IMR-90 (cell line): ENCODE results near the gene SLC35C1. TPM values are rescaled to one million over a fixed set of nuclear protein-coding genes. Genes with fewer than 3 reads are reported as not detected.

ENCODE experiments used
- ATAC-seq: fragments of 200-7000 bp; cut with Tn5 transposase; 2 replicates; pipeline ENCODE4 v1.9.1; 2020; ENCODE audit warnings: low read depth, mild to moderate bottlenecking, moderate library complexity
- BruUV-seq: library from RNA; stranded (reverse); fragments of 400-500 nt; replicated peaks from 2 replicates; lab custom pipeline; 2021; lab: Mats Ljungman, UMichigan
- CTCF ChIA-PET: fragments of 300-600 bp; formaldehyde crosslinking; extraction: SDS; loops from one replicate; lab custom pipeline; 2021; ENCODE audit warnings: antibody characterized with exemption; lab: Yijun Ruan, JAX
- POLR2A ChIA-PET: fragments of 300-600 bp; sonication (Branson Sonifier 250); formaldehyde crosslinking; loops from one replicate; lab custom pipeline; 2022; ENCODE audit warnings: antibody characterized with exemption; ENCODE audit not compliant: unreplicated experiment; lab: Charles Lee
- DNase-seq: peaks from one replicate; pipeline ENCODE4 v3.0.0; 2013
- H2AFZ ChIP-seq: replicated peaks from 2 replicates; pipeline ENCODE3; 2013; ENCODE audit warnings: low read length, mild to moderate bottlenecking; ENCODE audit not compliant: poor library complexity
- H2AK5ac ChIP-seq: 2 replicates; pipeline ENCODE4 v1.6.1; 2013; ENCODE audit warnings: low read depth, low read length, inconsistent platforms
- H2AK9ac ChIP-seq: replicated peaks from 2 replicates; pipeline ENCODE3; 2013; ENCODE audit warnings: mild to moderate bottlenecking, low read depth, low read length, moderate library complexity; ENCODE audit not compliant: poor library complexity
- H2BK120ac ChIP-seq: 2 replicates; pipeline ENCODE4 v1.6.1; 2013; ENCODE audit warnings: low read depth, low read length, inconsistent platforms
- H2BK15ac ChIP-seq: 3 replicates; pipeline ENCODE4 v1.6.1; 2013; ENCODE audit warnings: low read depth, low read length, inconsistent platforms
- H2BK20ac ChIP-seq: 2 replicates; pipeline ENCODE4 v1.6.1; 2013; ENCODE audit warnings: low read depth, mild to moderate bottlenecking, inconsistent platforms, low read length, moderate library complexity
- H2BK5ac ChIP-seq: 2 replicates; pipeline ENCODE4 v1.6.1; 2013; ENCODE audit warnings: mild to moderate bottlenecking, low read depth, low read length, inconsistent platforms; ENCODE audit not compliant: poor library complexity, severe bottlenecking
- H3K14ac ChIP-seq: replicated peaks from 2 replicates; pipeline ENCODE4 v1.6.1; 2013; ENCODE audit warnings: low read depth, low read length, inconsistent platforms
- H3K18ac ChIP-seq: 2 replicates; pipeline ENCODE4 v1.6.1; 2013; ENCODE audit warnings: low read depth, low read length, control low read depth
- H3K23ac ChIP-seq: 2 replicates; pipeline ENCODE4 v1.6.1; 2013; ENCODE audit warnings: low read depth, low read length, inconsistent platforms
- H3K27ac ChIP-seq: 2 replicates; pipeline ENCODE4 v1.5.1; 2013; ENCODE audit warnings: mild to moderate bottlenecking, control low read depth, low read length; ENCODE audit not compliant: insufficient read depth
- H3K27me3 ChIP-seq: 2 replicates; pipeline ENCODE4 v1.6.1; 2013; ENCODE audit warnings: low read length; ENCODE audit not compliant: control insufficient read depth, insufficient read depth
- H3K36me3 ChIP-seq: 2 replicates; pipeline ENCODE4 v1.6.1; 2013; ENCODE audit warnings: low read length, mixed read lengths; ENCODE audit not compliant: control insufficient read depth, insufficient read depth
- H3K4ac ChIP-seq: 2 replicates; pipeline ENCODE4 v1.6.1; 2013; ENCODE audit warnings: low read depth, low read length, inconsistent platforms
- H3K4me1 ChIP-seq: 2 replicates; pipeline ENCODE4 v1.6.1; 2013; ENCODE audit warnings: low read length, mixed read lengths; ENCODE audit not compliant: control insufficient read depth, insufficient read depth
- H3K4me2 ChIP-seq: 2 replicates; pipeline ENCODE4 v1.6.1; 2013; ENCODE audit warnings: low read depth, mild to moderate bottlenecking, control low read depth, low read length, moderate library complexity
- H3K4me3 ChIP-seq: 2 replicates; pipeline ENCODE4 v1.5.1; 2013; ENCODE audit warnings: low read depth, mild to moderate bottlenecking, control low read depth, low read length, moderate library complexity; ENCODE audit not compliant: insufficient read depth
- H3K56ac ChIP-seq: 2 replicates; pipeline ENCODE4 v1.6.1; 2013; ENCODE audit warnings: low read length, inconsistent platforms; ENCODE audit not compliant: insufficient read depth; ENCODE audit errors: extremely low read depth
- H3K79me1 ChIP-seq, 2 experiments: 2 replicates each; pipeline ENCODE4 v1.6.1; 2013; ENCODE audit warnings: low read length in 2 of 2, inconsistent platforms in 1 of 2, low read depth in 1 of 2
- H3K9ac ChIP-seq: 2 replicates; pipeline ENCODE4 v1.6.1; 2013; ENCODE audit warnings: low read depth, low read length, control low read depth
- H3K9me1 ChIP-seq: 2 replicates; pipeline ENCODE4 v1.6.1; 2013; ENCODE audit warnings: low read length, inconsistent platforms; ENCODE audit not compliant: insufficient read depth
- H3K9me3 ChIP-seq: 2 replicates; pipeline ENCODE4 v1.6.1; 2013; ENCODE audit warnings: low read length; ENCODE audit not compliant: control insufficient read depth, insufficient read depth
- H4K20me1 ChIP-seq: 2 replicates; pipeline ENCODE4 v1.6.1; 2013; ENCODE audit warnings: low read length, inconsistent platforms; ENCODE audit not compliant: insufficient read depth
- H4K5ac ChIP-seq: 2 replicates; pipeline ENCODE4 v1.6.1; 2013; ENCODE audit warnings: mild to moderate bottlenecking, low read depth, low read length, control low read depth
- H4K8ac ChIP-seq, 2 experiments: 2 replicates each; pipeline ENCODE4 v1.6.1; 2013; ENCODE audit warnings: low read depth in 2 of 2, low read length in 2 of 2, control low read depth in 1 of 2, inconsistent platforms in 1 of 2
- H4K91ac ChIP-seq: 2 replicates; pipeline ENCODE4 v1.6.1; 2013; ENCODE audit warnings: low read depth, low read length, inconsistent platforms; ENCODE audit not compliant: insufficient read depth
- CTCF ChIP-seq: conservative IDR thresholded peaks from 2 replicates; pipeline ENCODE4 v1.5.1; 2012; ENCODE audit warnings: mild to moderate bottlenecking, low read depth, low read length, improper control_type of control experiment
- MAZ ChIP-seq: IDR thresholded peaks from 2 replicates; pipeline ENCODE4 v1.6.1; 2012; ENCODE audit warnings: low read depth, mild to moderate bottlenecking, low read length, improper control_type of control experiment, moderate library complexity, borderline replicate concordance
- MXI1 ChIP-seq: IDR thresholded peaks from 2 replicates; pipeline ENCODE4 v1.6.1; 2012; ENCODE audit warnings: low read depth, mild to moderate bottlenecking, low read length, moderate library complexity, borderline replicate concordance
- POLR2A ChIP-seq: IDR thresholded peaks from 2 replicates; pipeline ENCODE4 v1.6.1; 2012; ENCODE audit warnings: mild to moderate bottlenecking, low read depth, low read length
- SMC3 ChIP-seq: fragments of 150-350 bp; IDR thresholded peaks from 2 replicates; pipeline ENCODE4 v1.6.1; 2016; ENCODE audit warnings: low read depth, mild to moderate bottlenecking, antibody characterized with exemption, low read length, moderate library complexity
- WGBS, 2 experiments: methylation state at CpG; one replicate each; pipeline versions ENCODE4 v1.1.5 to v1.1.7; 2013; ENCODE audit warnings: missing lambda C conversion rate in 2 of 2; ENCODE audit not compliant: insufficient read length in 1 of 2; ENCODE audit errors: extremely low coverage in 2 of 2; 5-methylcytosine and 5-hydroxymethylcytosine counted together
- dilution Hi-C: fragments of 300-500 bp; cut with HindIII; formaldehyde crosslinking; loops from one replicate; pipeline ENCODE4 v1.14.3; 2018; ENCODE audit warnings: low sequenced_read_pairs; ENCODE audit not compliant: unreplicated experiment
- in situ Hi-C: fragments of 300-500 bp; cut with MboI; formaldehyde crosslinking; loops from 3 replicates; pipeline ENCODE4 v1.14.3; 2019; ENCODE audit warnings: low sequenced_read_pairs, inconsistent platforms, mixed read lengths
- intact Hi-C: fragments of 100-400 bp; cut with micrococcal nuclease; formaldehyde crosslinking; loops from 2 replicates; pipeline ENCODE4 v1.10.0; 2022
- polyA plus RNA-seq, 3 experiments: library from polyadenylated mRNA; depleted of rRNA; stranded (reverse); fragments of >200 nt; gene quantifications; 2 replicates each; pipeline ENCODE4 v1.2.3, GENCODE V29; 2012; ENCODE audit warnings: low replicate concordance in 1 of 3
- total RNA-seq: library from RNA; depleted of rRNA; stranded (reverse); fragments of >200 nt; gene quantifications from 2 replicates; pipeline ENCODE4 v1.2.3, GENCODE V29; 2012

The SLC35C1 gene
- total and polyA plus RNA-seq, 2 of the 4 experiments (the other 2 are of a cell fraction): 4.3 to 27.1 TPM

- ATAC-seq (no peak), DNase-seq (peak; percentile 43)
- H3K9ac ChIP-seq: no peak overlapping the region
- 83% methylated on average over 2 of the region's 6 CpGs; no CpG with 5 or more reads in 1 of the 2 experiments for whole genome bisulfite sequencing, 2 experiments
- no peak overlapping the region for H3K18ac ChIP-seq
- H2AK9ac ChIP-seq: no peak overlapping the region
- H2AFZ ChIP-seq: no peak overlapping the region
- H3K4me2 ChIP-seq: no peak overlapping the region
- H3K36me3 ChIP-seq: peaks cover 10% of the 10 kb centered on the region
- H3K9me3 ChIP-seq: no peaks in the 10 kb centered on the region
- peaks cover 35% of the 10 kb centered on the region for H3K4me1 ChIP-seq
- no peak overlapping the region for H4K5ac ChIP-seq
- H3K23ac ChIP-seq: peak overlapping the region; percentile 15; the same call in 1 of the 2 replicates
- H3K79me1 ChIP-seq: peaks cover 19 to 77% of the 10 kb centered on the region in 2 experiments
- H2BK15ac ChIP-seq: no peak overlapping the region
- peak overlapping the region; percentile 39; the same call in 1 of the 2 replicates for H2AK5ac ChIP-seq
- H2BK5ac ChIP-seq: peak overlapping the region; percentile 18
- TF ChIP-seq MXI1 (no peak), SMC3 (no peak), MAZ (no peak), POLR2A (no peak), CTCF (no peak)
- H4K20me1 ChIP-seq: peaks cover 31% of the 10 kb centered on the region
- ChIA-PET POLR2A (no interaction called here), CTCF (no interaction called here)
- no peak overlapping the region for H3K14ac ChIP-seq
- H2BK120ac ChIP-seq: no peak overlapping the region
- H4K91ac ChIP-seq: no peak overlapping the region
- H3K4me3 ChIP-seq: no peak overlapping the region
- in situ Hi-C loops: no loop called here
- H3K9me1 ChIP-seq: peaks cover 26% of the 10 kb centered on the region
- H3K27ac ChIP-seq: peak overlapping the region; percentile 10; the same call in 1 of the 2 replicates
- no peak overlapping the region for H3K56ac ChIP-seq
- intact Hi-C loops: no loop called here
- H3K27me3 ChIP-seq: no peaks in the 10 kb centered on the region
- dilution Hi-C loops: no loop called here
- BruUV-seq: no TSS peak
- H4K8ac ChIP-seq: no peak overlapping the region
- H3K4ac ChIP-seq: peak overlapping the region; percentile 7; the same call in 1 of the 2 replicates
- no peak overlapping the region; the same call in 1 of the 2 replicates for H2BK20ac ChIP-seq
Observed at GRCh38 chr11:45856044-45856468, 51.1 kb downstream of the SLC35C1 start.
